SK-N-SH (cell line): ENCODE data around the gene CFAP43. TPM values are rescaled to one million over a fixed set of nuclear protein-coding genes. Genes with fewer than 3 reads are reported as not detected.

Experiments
- CTCF ChIA-PET: fragments of 300-600, 350-600 bp; formaldehyde crosslinking; extraction: SDS; loops from one replicate; lab custom pipeline; 2021; lab: Yijun Ruan, JAX
- POLR2A ChIA-PET: fragments of 350-600 bp; sonication (Branson Sonifier 250); formaldehyde crosslinking; extraction: SDS; loops from one replicate; lab custom pipeline; 2020; ENCODE audit warnings: antibody characterized with exemption, inconsistent platforms; lab: Yijun Ruan, JAX
- DNase-seq: peaks from one replicate; pipeline ENCODE4 v3.0.0; 2012
- H2AFZ ChIP-seq: fragments of 200-600 bp; sonication (generic); 2 replicates; pipeline ENCODE4 v1.8.1; 2016; ENCODE audit warnings: antibody characterized with exemption, mild to moderate bottlenecking, low read depth
- H3F3A ChIP-seq: fragments of 200-600 bp; sonication (generic); replicated peaks from 2 replicates; pipeline ENCODE3; 2016; ENCODE audit warnings: antibody characterized with exemption, mild to moderate bottlenecking; ENCODE audit not compliant: insufficient read depth
- H3K27ac ChIP-seq, 2 experiments: fragments of 200-500 bp in 1 of 2; fragments of 200-600 bp in 1 of 2; sonication (Bioruptor generic) in 1 of 2; sonication (generic), shearing (Covaris generic) in 1 of 2; 2 replicates each; pipeline versions ENCODE4 v1.5.1 to v1.6.1; 2014 to 2016; ENCODE audit warnings: low read depth in 2 of 2, inconsistent platforms in 1 of 2, low read length in 1 of 2, mild to moderate bottlenecking in 1 of 2, mixed read lengths in 1 of 2
- H3K27me3 ChIP-seq: fragments of 200-600 bp; sonication (generic), shearing (Covaris generic); 2 replicates; pipeline ENCODE4 v1.6.1; 2016; ENCODE audit warnings: mixed run types; ENCODE audit not compliant: insufficient read depth
- H3K36me3 ChIP-seq, 2 experiments: fragments of 200-500 bp in 1 of 2; fragments of 200-600 bp in 1 of 2; sonication (Bioruptor generic) in 1 of 2; sonication (generic) in 1 of 2; replicated peaks in 1 of 2; 2 replicates each; pipeline versions ENCODE3 to v1.5.1; 2014 to 2016; ENCODE audit warnings: low read length in 1 of 2, mild to moderate bottlenecking in 1 of 2; ENCODE audit not compliant: insufficient read depth in 2 of 2, control insufficient read depth in 1 of 2
- H3K4me1 ChIP-seq, 2 experiments: fragments of 200-500 bp in 1 of 2; fragments of 200-600 bp in 1 of 2; sonication (Bioruptor generic) in 1 of 2; sonication (generic), shearing (Covaris generic) in 1 of 2; 2 replicates each; pipeline versions ENCODE4 v1.5.1 to v1.6.1; 2014 to 2016; ENCODE audit warnings: low read depth in 1 of 2, low read length in 1 of 2, mixed run types in 1 of 2; ENCODE audit not compliant: insufficient read depth in 2 of 2, control insufficient read depth in 1 of 2
- H3K4me2 ChIP-seq: fragments of 200-600 bp; sonication (generic), shearing (Covaris generic); 2 replicates; pipeline ENCODE4 v1.6.1; 2017; ENCODE audit warnings: mixed run types
- H3K4me3 ChIP-seq, 2 experiments: fragments of 200-500 bp in 1 of 2; fragments of 200-600 bp in 1 of 2; sonication (Bioruptor generic) in 1 of 2; sonication (generic), shearing (Covaris generic) in 1 of 2; 2 replicates each; pipeline versions ENCODE4 v1.5.1 to v1.8.1; 2014 to 2016; ENCODE audit warnings: low read depth in 2 of 2, inconsistent platforms in 1 of 2, low read length in 1 of 2, mild to moderate bottlenecking in 1 of 2, mixed read lengths in 1 of 2, moderate library complexity in 1 of 2
- H3K79me2 ChIP-seq: fragments of 200-600 bp; sonication (generic); 2 replicates; pipeline ENCODE4 v1.8.1; 2017; ENCODE audit warnings: mild to moderate bottlenecking; ENCODE audit not compliant: insufficient read depth
- H3K9ac ChIP-seq: fragments of 200-600 bp; sonication (generic); 2 replicates; pipeline ENCODE4 v1.6.1; 2017; ENCODE audit warnings: mixed run types
- H3K9me2 ChIP-seq: fragments of 200-600 bp; sonication (generic); 2 replicates; pipeline ENCODE4 v1.6.1; 2017; ENCODE audit warnings: mixed run types
- H3K9me3 ChIP-seq: fragments of 200-600 bp; sonication (generic); 2 replicates; pipeline ENCODE4 v1.6.1; 2017; ENCODE audit warnings: mixed run types, mild to moderate bottlenecking, moderate library complexity
- H4K20me1 ChIP-seq: fragments of 200-600 bp; sonication (generic); 2 replicates; pipeline ENCODE4 v1.6.1; 2017; ENCODE audit warnings: mild to moderate bottlenecking, mixed run types; ENCODE audit not compliant: insufficient read depth
- ELF1 ChIP-seq: IDR thresholded peaks from 2 replicates; pipeline ENCODE4 v1.4.0; 2012
- FOXJ3 ChIP-seq: sonication (generic); formaldehyde crosslinking; IDR thresholded peaks from 2 replicates; pipeline ENCODE4 v1.5.1; 2020; ENCODE audit warnings: mild to moderate bottlenecking, missing genetic modification reagents
- JUND ChIP-seq: IDR thresholded peaks from 2 replicates; pipeline ENCODE4 v1.4.0; 2012
- NFIC ChIP-seq: IDR thresholded peaks from 2 replicates; pipeline ENCODE4 v1.4.0; 2012; ENCODE audit warnings: borderline replicate concordance
- POLR2AphosphoS5 ChIP-seq: IDR thresholded peaks from 2 replicates; pipeline ENCODE4 v1.6.1; 2012; ENCODE audit warnings: low read depth, low read length
- RFX5 ChIP-seq: IDR thresholded peaks from 2 replicates; pipeline ENCODE4 v1.6.1; 2012; ENCODE audit warnings: mild to moderate bottlenecking, improper control_type of control experiment, low read length
- YY1 ChIP-seq: IDR thresholded peaks from 2 replicates; pipeline ENCODE4 v1.4.0; 2012; ENCODE audit warnings: low read depth, mild to moderate bottlenecking
- WGBS: methylation state at CpG from one replicate; pipeline ENCODE4 v1.1.6; 2017; ENCODE audit warnings: low lambda C conversion rate; 5-methylcytosine and 5-hydroxymethylcytosine counted together
- polyA plus RNA-seq, 3 experiments: library from polyadenylated mRNA; depleted of rRNA; stranded (reverse); fragments of >200 nt; gene quantifications; 2 replicates each; pipeline ENCODE4 v1.2.3, GENCODE V29; 2012
- TF ChIP-seq, protein P1 (sequence below): IDR thresholded peaks from 2 replicates; pipeline ENCODE4 v1.4.0; 2012; ENCODE audit warnings: low read depth, borderline replicate concordance
- TF ChIP-seq, protein P2 (sequence below): fragments of 200-600 bp; sonication (generic); IDR thresholded peaks from 2 replicates; pipeline ENCODE4 v1.6.1; 2017; ENCODE audit warnings: antibody characterized with exemption, mild to moderate bottlenecking, moderate library complexity
- TF ChIP-seq, protein P3 (sequence below): IDR thresholded peaks from 2 replicates; pipeline ENCODE4 v1.4.0; 2012; ENCODE audit warnings: low read depth, borderline replicate concordance
- TF ChIP-seq, protein P4 (sequence below): fragments of 150-350 bp; IDR thresholded peaks from 2 replicates; pipeline ENCODE4 v1.6.1; 2017; ENCODE audit warnings: antibody characterized with exemption, low read length, low read depth, borderline replicate concordance

CFAP43 gene
- polyA plus RNA-seq, 1 of the 3 experiments (the other 2 are of a cell fraction) = 0.35 TPM

DNA sequence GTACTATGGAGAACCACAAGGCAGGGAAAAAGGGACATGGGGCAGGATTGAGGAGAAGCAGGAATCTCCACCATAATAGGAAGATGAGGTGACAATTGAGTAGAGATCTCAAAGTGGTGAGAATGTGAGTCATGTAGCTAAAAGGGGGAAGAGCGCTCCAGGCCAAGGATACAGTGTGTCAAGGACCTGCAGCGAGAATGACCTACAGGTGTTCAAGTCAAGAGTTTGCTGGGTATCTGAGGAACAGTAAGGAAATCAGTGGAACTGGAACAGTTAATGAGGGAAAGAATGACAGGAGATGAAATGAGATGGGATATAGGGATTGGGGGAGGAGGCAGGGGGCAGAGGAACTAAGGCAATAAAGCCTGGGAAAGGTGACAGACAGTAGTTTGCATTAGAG, 76.6 kb downstream of the CFAP43 start:
- POLR2A ChIA-PET = no interaction called here

DNA sequence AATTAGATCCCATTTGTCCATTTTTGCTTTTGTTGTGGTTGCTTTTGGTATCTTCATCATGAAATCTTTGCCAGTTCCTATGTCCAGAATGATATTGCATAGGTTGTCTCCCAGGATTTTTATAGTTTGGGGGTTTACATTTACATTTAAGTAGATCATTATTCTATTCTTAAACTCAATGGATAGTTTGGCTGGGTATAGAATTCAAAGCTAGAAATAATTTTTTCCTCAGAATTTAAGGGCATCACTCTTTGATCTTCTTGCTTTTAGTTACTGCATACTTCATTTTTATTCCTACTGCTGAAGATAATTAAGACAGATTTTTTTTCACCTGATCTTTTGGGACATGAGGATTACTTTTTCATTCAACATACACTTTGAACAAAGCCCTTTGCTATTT, 80.4 kb downstream of the CFAP43 start:
- H3K4me1 ChIP-seq = peaks cover 0 to 4% of the 10 kb centered on the region in 2 experiments; a peak in 2 of 4 replicates
- no peak overlapping the region for H3K27ac ChIP-seq
- H4K20me1 ChIP-seq = no peaks in the 10 kb centered on the region
- ChIA-PET CTCF (interaction anchor here (0.6 kb wide), 1 partner anchor 19 kb away, joined by 3 read pairs; no protein-coding TSS in a partner anchor), POLR2A (no interaction called here)
- TF ChIP-seq, protein P1, sequence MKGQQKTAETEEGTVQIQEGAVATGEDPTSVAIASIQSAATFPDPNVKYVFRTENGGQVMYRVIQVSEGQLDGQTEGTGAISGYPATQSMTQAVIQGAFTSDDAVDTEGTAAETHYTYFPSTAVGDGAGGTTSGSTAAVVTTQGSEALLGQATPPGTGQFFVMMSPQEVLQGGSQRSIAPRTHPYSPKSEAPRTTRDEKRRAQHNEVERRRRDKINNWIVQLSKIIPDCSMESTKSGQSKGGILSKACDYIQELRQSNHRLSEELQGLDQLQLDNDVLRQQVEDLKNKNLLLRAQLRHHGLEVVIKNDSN = no peak
- TF ChIP-seq JUND = no peak
- TF ChIP-seq NFIC = no peak
- no peak for TF ChIP-seq RFX5
- H2AFZ ChIP-seq = no peak overlapping the region
- H3F3A ChIP-seq = no peaks in the 10 kb centered on the region
- no peak overlapping the region for H3K4me2 ChIP-seq
- no peak overlapping the region for H3K9ac ChIP-seq
- H3K9me2 ChIP-seq = no peaks in the 10 kb centered on the region
- 0 out of 2 replicates have a peak, but pooled peaks cover 8% of the 10 kb centered on the region for H3K27me3 ChIP-seq
- no peak overlapping the region for H3K4me3 ChIP-seq
- H3K9me3 ChIP-seq = 0 out of 2 replicates have a peak, but pooled peaks cover 14% of the 10 kb centered on the region
- DNase-seq = no peak
- no peaks in the 10 kb centered on the region for H3K36me3 ChIP-seq
- no peaks in the 10 kb centered on the region for H3K79me2 ChIP-seq

More for the DNA sequence above, 76.6 kb downstream of the CFAP43 start:
- Histone ChIP-seq H3F3A (no peaks in the 10 kb centered on the region), H3K9ac (no peak overlapping the region), H3K9me2 (no peaks in the 10 kb centered on the region), H2AFZ (no peak overlapping the region), H3K27me3 (no peaks in the 10 kb centered on the region; the same call in 1 of the 2 replicates), H3K4me1 (no peaks in the 10 kb centered on the region), H3K79me2 (no peaks in the 10 kb centered on the region), H3K9me3 (0 out of 2 replicates have a peak, but pooled peaks cover 14% of the 10 kb centered on the region), H3K4me3 (no peak overlapping the region), H3K27ac (no peak overlapping the region), H4K20me1 (no peaks in the 10 kb centered on the region), H3K36me3 (no peaks in the 10 kb centered on the region), H3K4me2 (no peak overlapping the region)
- 54% methylated on average over 2 of the region's 2 CpGs for WGBS
- DNase-seq = no peak
- CTCF ChIA-PET = interaction anchor here (1.0 to 1.9 kb wide), 2 partner anchors 21 to 29 kb away, joined by 3 to 7 read pairs; no protein-coding TSS in a partner anchor
- TF ChIP-seq YY1 (no peak), JUND (no peak), RFX5 (no peak), POLR2AphosphoS5 (no peak), FOXJ3 (CRISPR knock-in tag) (no peak), ELF1 (no peak)
- TF ChIP-seq, protein P2, sequence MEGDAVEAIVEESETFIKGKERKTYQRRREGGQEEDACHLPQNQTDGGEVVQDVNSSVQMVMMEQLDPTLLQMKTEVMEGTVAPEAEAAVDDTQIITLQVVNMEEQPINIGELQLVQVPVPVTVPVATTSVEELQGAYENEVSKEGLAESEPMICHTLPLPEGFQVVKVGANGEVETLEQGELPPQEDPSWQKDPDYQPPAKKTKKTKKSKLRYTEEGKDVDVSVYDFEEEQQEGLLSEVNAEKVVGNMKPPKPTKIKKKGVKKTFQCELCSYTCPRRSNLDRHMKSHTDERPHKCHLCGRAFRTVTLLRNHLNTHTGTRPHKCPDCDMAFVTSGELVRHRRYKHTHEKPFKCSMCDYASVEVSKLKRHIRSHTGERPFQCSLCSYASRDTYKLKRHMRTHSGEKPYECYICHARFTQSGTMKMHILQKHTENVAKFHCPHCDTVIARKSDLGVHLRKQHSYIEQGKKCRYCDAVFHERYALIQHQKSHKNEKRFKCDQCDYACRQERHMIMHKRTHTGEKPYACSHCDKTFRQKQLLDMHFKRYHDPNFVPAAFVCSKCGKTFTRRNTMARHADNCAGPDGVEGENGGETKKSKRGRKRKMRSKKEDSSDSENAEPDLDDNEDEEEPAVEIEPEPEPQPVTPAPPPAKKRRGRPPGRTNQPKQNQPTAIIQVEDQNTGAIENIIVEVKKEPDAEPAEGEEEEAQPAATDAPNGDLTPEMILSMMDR = no peak
- TF ChIP-seq, protein P3, sequence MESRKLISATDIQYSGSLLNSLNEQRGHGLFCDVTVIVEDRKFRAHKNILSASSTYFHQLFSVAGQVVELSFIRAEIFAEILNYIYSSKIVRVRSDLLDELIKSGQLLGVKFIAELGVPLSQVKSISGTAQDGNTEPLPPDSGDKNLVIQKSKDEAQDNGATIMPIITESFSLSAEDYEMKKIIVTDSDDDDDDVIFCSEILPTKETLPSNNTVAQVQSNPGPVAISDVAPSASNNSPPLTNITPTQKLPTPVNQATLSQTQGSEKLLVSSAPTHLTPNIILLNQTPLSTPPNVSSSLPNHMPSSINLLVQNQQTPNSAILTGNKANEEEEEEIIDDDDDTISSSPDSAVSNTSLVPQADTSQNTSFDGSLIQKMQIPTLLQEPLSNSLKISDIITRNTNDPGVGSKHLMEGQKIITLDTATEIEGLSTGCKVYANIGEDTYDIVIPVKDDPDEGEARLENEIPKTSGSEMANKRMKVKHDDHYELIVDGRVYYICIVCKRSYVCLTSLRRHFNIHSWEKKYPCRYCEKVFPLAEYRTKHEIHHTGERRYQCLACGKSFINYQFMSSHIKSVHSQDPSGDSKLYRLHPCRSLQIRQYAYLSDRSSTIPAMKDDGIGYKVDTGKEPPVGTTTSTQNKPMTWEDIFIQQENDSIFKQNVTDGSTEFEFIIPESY = no peak
- TF ChIP-seq, protein P4, sequence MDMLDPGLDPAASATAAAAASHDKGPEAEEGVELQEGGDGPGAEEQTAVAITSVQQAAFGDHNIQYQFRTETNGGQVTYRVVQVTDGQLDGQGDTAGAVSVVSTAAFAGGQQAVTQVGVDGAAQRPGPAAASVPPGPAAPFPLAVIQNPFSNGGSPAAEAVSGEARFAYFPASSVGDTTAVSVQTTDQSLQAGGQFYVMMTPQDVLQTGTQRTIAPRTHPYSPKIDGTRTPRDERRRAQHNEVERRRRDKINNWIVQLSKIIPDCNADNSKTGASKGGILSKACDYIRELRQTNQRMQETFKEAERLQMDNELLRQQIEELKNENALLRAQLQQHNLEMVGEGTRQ = no peak
